Left ventricle myocardium inferior (tissue), 1 donor: Measurements from ENCODE around the gene XIRP2. TPM values are rescaled to one million over a fixed set of nuclear protein-coding genes. Genes with fewer than 3 reads are reported as not detected.

Experiments
- DNase-seq: peaks from one replicate; pipeline ENCODE4 v3.0.0-alpha.2; 2020
- H3K27ac ChIP-seq: fragments of 200-600 bp; replicated peaks from 2 replicates; pipeline ENCODE4 v1.8.0; 2021
- H3K27me3 ChIP-seq: fragments of 200-600 bp; 2 replicates; pipeline ENCODE4 v1.8.0; 2021; ENCODE audit warnings: low read depth
- H3K36me3 ChIP-seq: fragments of 200-600 bp; 2 replicates; pipeline ENCODE4 v1.8.0; 2021
- H3K4me1 ChIP-seq: fragments of 200-600 bp; 2 replicates; pipeline ENCODE4 v1.8.0; 2021
- H3K4me3 ChIP-seq: fragments of 200-600 bp; 2 replicates; pipeline ENCODE4 v1.8.0; 2021; ENCODE audit warnings: mild to moderate bottlenecking, moderate library complexity
- H3K9me3 ChIP-seq: fragments of 200-600 bp; replicated peaks from 2 replicates; pipeline ENCODE4 v1.8.0; 2021
- CTCF ChIP-seq: fragments of 200-600 bp; IDR thresholded peaks from 2 replicates; pipeline ENCODE4 v1.8.0; 2021; ENCODE audit warnings: antibody characterized with exemption, mild to moderate bottlenecking, borderline replicate concordance
- intact Hi-C: fragments of 100-400 bp; cut with micrococcal nuclease; formaldehyde crosslinking; loops from one replicate; pipeline ENCODE4 v1.11.0; 2022
- total RNA-seq: library from RNA; stranded (reverse); fragmentation: NEBNext Ultra II Directional; extraction: Animal tissue kit (Norgen Biotek cat#: 25700); gene quantifications from one replicate; pipeline ENCODE4 v1.2.1, GENCODE V29; 2021
- donor health status: DM: no; HTN: yes; CAD: no; lungs with severe emphysema.

XIRP2 gene
- total RNA-seq, 1 donor from 2014 or later = 364 TPM

- Histone ChIP-seq H3K4me1 (no peaks in the 10 kb centered on the region), H3K27ac (no peak overlapping the region), H3K36me3 (no peaks in the 10 kb centered on the region), H3K4me3 (no peak overlapping the region), H3K9me3 (no peaks in the 10 kb centered on the region), H3K27me3 (no peaks in the 10 kb centered on the region)
- DNase-seq = no peak
- intact Hi-C loops = no loop called here
- no peak for TF ChIP-seq CTCF
Observed at GRCh38 chr2:167151894-167152293, 263.6 kb downstream of the XIRP2 start.

GRCh38 chr2:167157523-167157922, 269.2 kb downstream of the XIRP2 start:
- Histone ChIP-seq H3K36me3 (no peaks in the 10 kb centered on the region), H3K27ac (no peak overlapping the region), H3K9me3 (no peaks in the 10 kb centered on the region), H3K4me1 (no peaks in the 10 kb centered on the region), H3K27me3 (no peaks in the 10 kb centered on the region), H3K4me3 (no peak overlapping the region)
- intact Hi-C loops = no loop called here
- no peak for TF ChIP-seq CTCF
- no peak for DNase-seq

- no peak for TF ChIP-seq CTCF
- no peak for DNase-seq
- intact Hi-C loops = no loop called here
- Histone ChIP-seq H3K27ac (no peak overlapping the region), H3K36me3 (no peaks in the 10 kb centered on the region), H3K4me3 (no peak overlapping the region), H3K9me3 (peaks cover 4% of the 10 kb centered on the region), H3K27me3 (no peaks in the 10 kb centered on the region), H3K4me1 (no peaks in the 10 kb centered on the region)
Observed at GRCh38 chr2:167177196-167177595, 288.9 kb downstream of the XIRP2 start.

GRCh38 chr2:167181134-167181533, 292.9 kb downstream of the XIRP2 start:
- intact Hi-C loops = no loop called here

GRCh38 chr2:167181688-167182087, 293.4 kb downstream of the XIRP2 start:
- Histone ChIP-seq H3K27me3 (no peaks in the 10 kb centered on the region), H3K36me3 (no peaks in the 10 kb centered on the region), H3K9me3 (no peaks in the 10 kb centered on the region), H3K27ac (no peak overlapping the region), H3K4me1 (peaks cover 6% of the 10 kb centered on the region), H3K4me3 (no peak overlapping the region)
- no peak for TF ChIP-seq CTCF
- intact Hi-C loops = no loop called here
- no peak for DNase-seq

More at GRCh38 chr2:167181134-167181533, 292.9 kb downstream of the XIRP2 start:
- Histone ChIP-seq H3K36me3 (no peaks in the 10 kb centered on the region), H3K9me3 (no peaks in the 10 kb centered on the region), H3K27ac (no peak overlapping the region), H3K4me1 (peaks cover under 1% of the 10 kb centered on the region), H3K4me3 (no peak overlapping the region), H3K27me3 (no peaks in the 10 kb centered on the region)
- DNase-seq = no peak
- no peak for TF ChIP-seq CTCF

GRCh38 chr2:167182403-167182802, 294.1 kb downstream of the XIRP2 start:
- no peaks in the 10 kb centered on the region for H3K27me3 ChIP-seq
- H3K9me3 ChIP-seq = no peaks in the 10 kb centered on the region
- no peaks in the 10 kb centered on the region for H3K36me3 ChIP-seq
- intact Hi-C loops = no loop called here
- DNase-seq = no peak
- TF ChIP-seq CTCF = no peak
- H3K4me3 ChIP-seq = no peak overlapping the region
- H3K4me1 ChIP-seq = peaks cover 13% of the 10 kb centered on the region
- H3K27ac ChIP-seq = no peak overlapping the region
